Mucosa of descending colon (tissue), 3 donors: ENCODE data around the gene TENM4. TPM values are rescaled to one million over a fixed set of nuclear protein-coding genes. Genes with fewer than 3 reads are reported as not detected.

Source experiments
- ATAC-seq: fragments of 200-7000 bp; cut with Tn5 transposase; one replicate; pipeline ENCODE4 v1.9.1; 2020; ENCODE audit warnings: mild to moderate bottlenecking, moderate library complexity
- DNase-seq, 3 donors: peaks; one replicate each; pipeline ENCODE4 v3.0.0-alpha.2; 2020
- H3K36me3 ChIP-seq: fragments of 200-600 bp; one replicate; pipeline ENCODE4 v1.8.0; 2021; ENCODE audit warnings: low read depth, mild to moderate bottlenecking
- H3K4me1 ChIP-seq: fragments of 200-600 bp; one replicate; pipeline ENCODE4 v1.8.0; 2021; ENCODE audit warnings: low read depth, mild to moderate bottlenecking
- H3K4me3 ChIP-seq: fragments of 200-600 bp; one replicate; pipeline ENCODE4 v1.8.0; 2021; ENCODE audit warnings: mild to moderate bottlenecking
- H3K9me3 ChIP-seq: fragments of 200-600 bp; one replicate; pipeline ENCODE4 v1.8.0; 2021; ENCODE audit warnings: mild to moderate bottlenecking
- CTCF ChIP-seq: fragments of 200-600 bp; IDR thresholded peaks from one replicate; pipeline ENCODE4 v1.8.0; 2022; ENCODE audit warnings: antibody characterized with exemption, mild to moderate bottlenecking
- intact Hi-C, 2 donors: fragments of 100-400 bp; cut with DNase I in 1 of 2; cut with micrococcal nuclease in 1 of 2; formaldehyde crosslinking; loops; one replicate each; pipeline versions ENCODE4 v1.11.0 to v1.11.1; 2022; cut with DNase I, micrococcal nuclease
- total RNA-seq, 3 donors: library from RNA; stranded (reverse); fragmentation: NEBNext Ultra II Directional in 2 of 3; extraction: Animal tissue kit (Norgen Biotek cat#: 25700) in 2 of 3; gene quantifications; one replicate each; pipeline versions ENCODE4 v1.2.1 to v1.2.4, GENCODE V29; 2021 to 2023
- donor health status: DM: no; HTN: no; CAD: no; lungs with moderate emphysema.
- donor health status: DM: no; HTN: no; CAD: no.
- donor health status: DM: no; HTN: yes; CAD: no.

The TENM4 gene
- total RNA-seq, 3 donors from 2014 or later: 0.70 to 1.6 (median 1.2) TPM

GRCh38 chr11:79090191-79090705 lies 350.6 kb downstream of the TENM4 start:
- Histone ChIP-seq H3K9me3 (no peaks in the 10 kb centered on the region), H3K36me3 (no peaks in the 10 kb centered on the region), H3K4me3 (no peak overlapping the region), H3K4me1 (no peaks in the 10 kb centered on the region)
- DNase-seq (no peak), ATAC-seq (no peak)
- intact Hi-C loops: loop anchor here in 1 of 2 donors (10.0 kb wide), 1 partner anchor 445 kb away; no protein-coding TSS in a partner anchor
- TF ChIP-seq CTCF: no peak

- Histone ChIP-seq H3K4me3 (no peak overlapping the region), H3K36me3 (no peaks in the 10 kb centered on the region), H3K9me3 (no peaks in the 10 kb centered on the region), H3K4me1 (no peaks in the 10 kb centered on the region)
- intact Hi-C loops: no loop called here
- TF ChIP-seq CTCF: no peak
- ATAC-seq (no peak), DNase-seq (no peak)
Measured at GRCh38 chr11:79089601-79090000, 351.2 kb downstream of the TENM4 start.

GRCh38 chr11:79088967-79089366 lies 351.9 kb downstream of the TENM4 start:
- TF ChIP-seq CTCF: no peak
- Histone ChIP-seq H3K36me3 (no peaks in the 10 kb centered on the region), H3K9me3 (no peaks in the 10 kb centered on the region), H3K4me1 (no peaks in the 10 kb centered on the region), H3K4me3 (no peak overlapping the region)
- ATAC-seq: no peak
- intact Hi-C loops: no loop called here
- DNase-seq: no peak

- Histone ChIP-seq H3K36me3 (no peaks in the 10 kb centered on the region), H3K4me3 (no peak overlapping the region), H3K9me3 (no peaks in the 10 kb centered on the region), H3K4me1 (no peaks in the 10 kb centered on the region)
- TF ChIP-seq CTCF: no peak
- ATAC-seq (no peak), DNase-seq (no peak)
- intact Hi-C loops: no loop called here
Measured at GRCh38 chr11:79087961-79088318, 352.9 kb downstream of the TENM4 start.

- ATAC-seq: no peak
- Histone ChIP-seq H3K4me1 (no peaks in the 10 kb centered on the region), H3K4me3 (no peak overlapping the region), H3K9me3 (no peaks in the 10 kb centered on the region), H3K36me3 (no peaks in the 10 kb centered on the region)
- intact Hi-C loops: no loop called here
- TF ChIP-seq CTCF: no peak
- no peak for DNase-seq
Measured at GRCh38 chr11:79087238-79087960, 353.4 kb downstream of the TENM4 start.
